OCI-LY7 (cell line): ENCODE measurements around the gene TBC1D19. TPM values are rescaled to one million over a fixed set of nuclear protein-coding genes. Genes with fewer than 3 reads are reported as not detected.
"Not testable (repeated sequence)": the region's sequence is repeated elsewhere in the genome, so short reads cannot be mapped to it uniquely, and the experiment has no call there.

Source experiments
- BruUV-seq: library from RNA; stranded (reverse); fragments of 400-500 nt; replicated peaks from 2 replicates; lab custom pipeline; 2021; lab: Mats Ljungman, UMichigan
- CTCF ChIA-PET: fragments of 300-600 bp; sonication (Branson Sonifier 250); formaldehyde crosslinking; loops from one replicate; lab custom pipeline; 2022; ENCODE audit warnings: antibody characterized with exemption; ENCODE audit not compliant: unreplicated experiment; lab: Charles Lee
- POLR2A ChIA-PET: fragments of 300-600 bp; sonication (Branson Sonifier 250); formaldehyde crosslinking; loops from one replicate; lab custom pipeline; 2022; ENCODE audit warnings: antibody characterized with exemption; lab: Charles Lee
- DNase-seq: peaks from one replicate; pipeline ENCODE4 v3.0.0-alpha.2; 2015; ENCODE audit warnings: low spot score
- H2AFZ ChIP-seq: fragments of 200-600 bp; sonication (generic), shearing (Covaris generic); 2 replicates; pipeline ENCODE4 v1.6.1; 2014; ENCODE audit warnings: mild to moderate bottlenecking, antibody characterized with exemption, low read length, moderate library complexity
- H3K27ac ChIP-seq: fragments of 200-600 bp; sonication (generic); 2 replicates; pipeline ENCODE4 v1.5.1; 2014; ENCODE audit warnings: mixed run types, low read depth, mild to moderate bottlenecking, moderate library complexity, low read length, inconsistent platforms; ENCODE audit not compliant: poor library complexity, severe bottlenecking
- H3K36me3 ChIP-seq: fragments of 200-600 bp; sonication (generic); 2 replicates; pipeline ENCODE4 v1.6.1; 2014; ENCODE audit warnings: mild to moderate bottlenecking, antibody characterized with exemption, low read length, moderate library complexity, mixed read lengths; ENCODE audit not compliant: insufficient read depth
- H3K4me1 ChIP-seq: fragments of 200-600 bp; sonication (generic); 2 replicates; pipeline ENCODE4 v1.5.1; 2014; ENCODE audit warnings: mild to moderate bottlenecking, low read length; ENCODE audit not compliant: insufficient read depth, poor library complexity, severe bottlenecking
- H3K4me2 ChIP-seq: fragments of 200-600 bp; sonication (generic); 2 replicates; pipeline ENCODE4 v1.6.1; 2014; ENCODE audit warnings: mild to moderate bottlenecking, low read length
- H3K4me3 ChIP-seq: fragments of 200-600 bp; sonication (generic); 2 replicates; pipeline ENCODE4 v1.5.1; 2014; ENCODE audit warnings: mild to moderate bottlenecking, low read depth, low read length; ENCODE audit not compliant: poor library complexity, severe bottlenecking
- H3K79me2 ChIP-seq: fragments of 200-600 bp; sonication (generic); 2 replicates; pipeline ENCODE4 v1.6.1; 2016; ENCODE audit warnings: low read depth, mild to moderate bottlenecking, low read length, moderate library complexity, mixed read lengths; ENCODE audit not compliant: insufficient read depth
- H3K9me2 ChIP-seq: fragments of 200-600 bp; sonication (generic); 2 replicates; pipeline ENCODE4 v1.6.1; 2016; ENCODE audit warnings: mild to moderate bottlenecking, low read length, mixed read lengths; ENCODE audit not compliant: insufficient read depth
- H3K9me3 ChIP-seq: fragments of 200-600 bp; sonication (generic); 2 replicates; pipeline ENCODE4 v1.6.1; 2014; ENCODE audit warnings: mild to moderate bottlenecking, mixed run types, low read length, mixed read lengths
- H4K20me1 ChIP-seq: fragments of 200-600 bp; sonication (generic); 2 replicates; pipeline ENCODE4 v1.6.1; 2014; ENCODE audit warnings: mild to moderate bottlenecking, antibody characterized with exemption, low read length, moderate library complexity, mixed read lengths; ENCODE audit not compliant: insufficient read depth
- CTCF ChIP-seq: fragments of 200-600 bp; sonication (generic); conservative IDR thresholded peaks from 2 replicates; pipeline ENCODE4 v1.5.1; 2014; ENCODE audit warnings: mild to moderate bottlenecking, antibody characterized with exemption, low read length, moderate library complexity, mixed read lengths
- EZH2phosphoT487 ChIP-seq: fragments of 200-600 bp; sonication (generic); IDR thresholded peaks from 2 replicates; pipeline ENCODE4 v1.6.1; 2018; ENCODE audit warnings: low read depth, borderline replicate concordance, mild to moderate bottlenecking, mixed run types, antibody characterized with exemption, low read length, moderate library complexity, mixed read lengths
- intact Hi-C: fragments of 100-400 bp; cut with micrococcal nuclease; formaldehyde crosslinking; loops from one replicate; pipeline ENCODE4 v1.10.0; 2022; ENCODE audit not compliant: unreplicated experiment
- total RNA-seq, 2 experiments: library from RNA; depleted of rRNA in 1 of 2; stranded (reverse); fragments of >200 nt in 1 of 2; shearing (Covaris generic) in 1 of 2; gene quantifications; 2 replicates each; pipeline ENCODE4 v1.2.3, GENCODE V29; 2014 to 2022

The TBC1D19 gene
- total RNA-seq, 2 experiments from 2014 or later: 10.1 to 11.0 TPM

GRCh38 chr4:26544421-26544820, 39.5 kb upstream of the TBC1D19 start:
- Histone ChIP-seq H2AFZ (no peak overlapping the region), H4K20me1 (no peaks in the 10 kb centered on the region), H3K4me1 (no peaks in the 10 kb centered on the region), H3K36me3 (no peaks in the 10 kb centered on the region), H3K9me2 (no peaks in the 10 kb centered on the region), H3K79me2 (no peaks in the 10 kb centered on the region), H3K4me3 (no peak overlapping the region), H3K9me3 (peaks cover 3% of the 10 kb centered on the region; the same call in 1 of the 2 replicates), H3K4me2 (no peak overlapping the region), H3K27ac (no peak overlapping the region)
- BruUV-seq: no TSS peak
- ChIA-PET POLR2A (no interaction called here), CTCF (no interaction called here)
- TF ChIP-seq CTCF (no peak), EZH2phosphoT487 (no peak)
- no peak for DNase-seq
- intact Hi-C loops: no loop called here

DNA sequence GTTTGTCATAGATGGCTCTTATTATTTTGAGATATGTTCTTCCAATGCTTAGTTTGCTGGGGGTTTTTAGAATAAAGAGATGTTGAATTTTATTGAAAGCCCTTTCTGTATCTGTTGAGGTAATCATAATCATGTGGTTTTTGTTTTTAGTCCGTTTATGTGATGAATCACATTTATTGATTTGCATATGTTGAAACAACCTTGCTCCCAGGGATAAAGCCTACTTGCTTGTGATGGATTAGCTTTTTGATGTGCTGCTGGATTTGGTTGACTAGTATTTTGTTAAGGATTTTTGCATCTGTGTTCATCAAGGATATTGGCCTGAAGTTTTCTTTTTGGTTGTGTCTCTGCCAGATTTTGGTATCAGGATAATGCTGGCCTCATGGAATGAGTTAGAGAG, 35.5 kb upstream of the TBC1D19 start:
- H3K36me3 ChIP-seq, CTCF ChIA-PET, H3K9me3 ChIP-seq, H3K79me2 ChIP-seq, H3K9me2 ChIP-seq, BruUV-seq, H3K4me2 ChIP-seq, H4K20me1 ChIP-seq, H2AFZ ChIP-seq, H3K27ac ChIP-seq, H3K4me1 ChIP-seq, intact Hi-C loops, DNase-seq, H3K4me3 ChIP-seq: not testable (repeated sequence)
- POLR2A ChIA-PET: interaction anchor here (0.7 kb wide), 1 partner anchor 45 kb away, joined by 3 read pairs; no protein-coding TSS in a partner anchor

DNA sequence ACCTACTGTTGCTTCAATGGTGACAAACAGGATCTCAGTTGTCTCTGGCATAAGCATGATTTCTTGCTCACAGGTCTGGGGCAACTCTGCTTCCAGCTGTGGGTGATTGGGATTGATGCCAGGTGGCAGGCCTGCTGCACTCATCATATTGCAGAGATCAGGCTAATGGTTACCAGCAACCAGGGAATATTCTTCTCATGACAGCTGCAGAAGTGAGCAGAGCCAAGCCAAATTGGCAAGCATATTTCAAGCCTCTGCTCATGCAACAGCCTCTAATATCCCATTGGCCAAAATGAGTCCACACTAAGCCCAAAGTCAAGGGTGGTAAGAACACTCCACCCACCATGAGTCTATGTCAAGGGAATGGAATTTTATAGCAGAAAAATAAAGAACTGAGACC, 26.7 kb upstream of the TBC1D19 start:
- TF ChIP-seq CTCF: no peak
- no peak for TF ChIP-seq EZH2phosphoT487
- Histone ChIP-seq H2AFZ (no peak overlapping the region), H3K79me2 (no peaks in the 10 kb centered on the region), H4K20me1 (no peaks in the 10 kb centered on the region), H3K27ac (no peak overlapping the region), H3K9me3 (no peaks in the 10 kb centered on the region; the same call in 1 of the 2 replicates), H3K9me2 (no peaks in the 10 kb centered on the region), H3K4me1 (no peaks in the 10 kb centered on the region), H3K4me2 (no peak overlapping the region), H3K36me3 (no peaks in the 10 kb centered on the region), H3K4me3 (no peak overlapping the region)
- BruUV-seq: no TSS peak
- CTCF ChIA-PET: no interaction called here
- POLR2A ChIA-PET: no interaction called here
- no peak for DNase-seq
- intact Hi-C loops: no loop called here
